Measurements from ENCODE around the gene PLCD3. TPM values are rescaled to one million over a fixed set of nuclear protein-coding genes. Genes with fewer than 3 reads are reported as not detected.

The PLCD3 gene
- total and polyA plus RNA-seq, 9 of the 15 experiments (the other 6 are each of a cell fraction or from before 2014, with no cell fraction given): 0.20 to 22.6 (median 7.5) TPM

DNA sequence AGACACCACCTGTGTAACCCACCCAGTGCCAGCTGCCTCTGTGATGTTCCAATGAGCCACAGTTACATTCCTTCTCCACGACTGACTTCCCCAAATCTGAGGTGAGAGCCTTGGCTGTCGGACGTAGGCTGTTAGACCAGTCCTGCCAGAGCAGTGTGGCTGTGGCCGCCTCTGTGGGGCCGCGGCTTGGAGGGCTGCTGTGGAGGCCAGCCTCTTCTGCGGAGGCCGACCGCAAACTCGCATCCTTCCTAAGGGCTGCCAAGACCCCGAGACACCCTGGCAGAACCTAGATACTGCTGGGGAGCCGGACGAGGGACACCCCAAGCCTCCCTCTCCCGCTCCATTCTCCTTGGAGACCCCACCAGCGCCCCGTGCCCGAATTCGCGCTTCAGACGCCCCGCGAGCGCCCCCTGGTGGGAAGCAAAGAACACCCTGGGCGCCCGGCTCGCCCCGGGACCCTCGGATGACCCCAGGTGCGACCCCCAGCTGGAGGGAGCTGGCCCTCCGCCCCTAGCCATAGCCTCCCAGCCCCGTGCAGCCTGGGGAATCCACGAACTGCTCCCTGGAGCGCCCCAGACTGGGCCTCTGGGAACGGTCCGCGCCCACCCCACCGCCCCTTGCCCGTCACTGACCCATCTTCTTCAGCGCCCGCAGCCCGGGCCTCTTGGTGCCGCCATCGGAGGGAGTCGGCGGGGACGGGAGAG is 547 bp downstream of the PLCD3 start (continued):
- peak; percentile 25 for TF ChIP-seq SAP30 (IDR thresholded peaks at IDR 0.05; ENCODE audit: borderline replicate concordance, insufficient read depth, low read depth, low read length, poor library complexity, severe bottlenecking)
- TF ChIP-seq, protein P1, sequence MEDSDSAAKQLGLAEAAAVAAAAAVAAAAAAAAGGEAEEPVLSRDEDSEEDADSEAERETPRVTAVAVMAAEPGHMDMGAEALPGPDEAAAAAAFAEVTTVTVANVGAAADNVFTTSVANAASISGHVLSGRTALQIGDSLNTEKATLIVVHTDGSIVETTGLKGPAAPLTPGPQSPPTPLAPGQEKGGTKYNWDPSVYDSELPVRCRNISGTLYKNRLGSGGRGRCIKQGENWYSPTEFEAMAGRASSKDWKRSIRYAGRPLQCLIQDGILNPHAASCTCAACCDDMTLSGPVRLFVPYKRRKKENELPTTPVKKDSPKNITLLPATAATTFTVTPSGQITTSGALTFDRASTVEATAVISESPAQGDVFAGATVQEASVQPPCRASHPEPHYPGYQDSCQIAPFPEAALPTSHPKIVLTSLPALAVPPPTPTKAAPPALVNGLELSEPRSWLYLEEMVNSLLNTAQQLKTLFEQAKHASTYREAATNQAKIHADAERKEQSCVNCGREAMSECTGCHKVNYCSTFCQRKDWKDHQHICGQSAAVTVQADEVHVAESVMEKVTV (CRISPR knock-in tag; IDR thresholded peaks at IDR 0.05): peak; percentile 32; the same call in 1 of the 2 replicates
- TF ChIP-seq SRSF7 (optimal IDR thresholded peaks at IDR 0.05; ENCODE audit: low read depth, low read length): no peak
- no peak for TF ChIP-seq ZNF197 (CRISPR knock-in tag; IDR thresholded peaks at IDR 0.05; ENCODE audit: low read depth)
- no peak for TF ChIP-seq MECOM (CRISPR knock-in tag; IDR thresholded peaks at IDR 0.05)
- no peak for TF ChIP-seq TEAD4 (IDR thresholded peaks at IDR 0.05; ENCODE audit: low read length)
- TF ChIP-seq TEAD4 (CRISPR knock-in tag; IDR thresholded peaks at IDR 0.05; ENCODE audit: borderline replicate concordance): no peak
- TF ChIP-seq ARNT (IDR thresholded peaks at IDR 0.05): no peak
- no peak for TF ChIP-seq FOXK1 (CRISPR knock-in tag; IDR thresholded peaks at IDR 0.05; ENCODE audit: borderline replicate concordance)
- TF ChIP-seq NEUROD1 (IDR thresholded peaks at IDR 0.05; ENCODE audit: borderline replicate concordance, low read depth, low read length, partially characterized antibody): no peak
- TF ChIP-seq GTF2E2 (tag; IDR thresholded peaks at IDR 0.05): no peak
- 0 out of 2 replicates have a peak, but pooled peaks have one; percentile 42 for TF ChIP-seq CXXC5 (CRISPR knock-in tag; IDR thresholded peaks at IDR 0.05)
- TF ChIP-seq MXI1 (IDR thresholded peaks at IDR 0.05; ENCODE audit: low read depth, low read length): no peak
- no peak for TF ChIP-seq HNRNPK (IDR thresholded peaks at IDR 0.05; ENCODE audit: low read depth, low read length, poor library complexity, severe bottlenecking)
- no peak for TF ChIP-seq SRF (CRISPR knock-in tag; IDR thresholded peaks at IDR 0.05)
- TF ChIP-seq MAZ (CRISPR knock-in tag; conservative IDR thresholded peaks at IDR 0.05 in 1 of 2, IDR thresholded peaks at IDR 0.05 in 1 of 2): peak in 1 of 2 experiments; percentile 65; a peak in 2 of 4 replicates
- peak; percentile 65; the same call in 1 of the 2 replicates for TF ChIP-seq MTA3 (IDR thresholded peaks at IDR 0.05; ENCODE audit: borderline replicate concordance)
- TF ChIP-seq, protein P2, sequence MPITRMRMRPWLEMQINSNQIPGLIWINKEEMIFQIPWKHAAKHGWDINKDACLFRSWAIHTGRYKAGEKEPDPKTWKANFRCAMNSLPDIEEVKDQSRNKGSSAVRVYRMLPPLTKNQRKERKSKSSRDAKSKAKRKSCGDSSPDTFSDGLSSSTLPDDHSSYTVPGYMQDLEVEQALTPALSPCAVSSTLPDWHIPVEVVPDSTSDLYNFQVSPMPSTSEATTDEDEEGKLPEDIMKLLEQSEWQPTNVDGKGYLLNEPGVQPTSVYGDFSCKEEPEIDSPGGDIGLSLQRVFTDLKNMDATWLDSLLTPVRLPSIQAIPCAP (CRISPR knock-in tag; IDR thresholded peaks at IDR 0.05; ENCODE audit: borderline replicate concordance): no peak
- no peak for TF ChIP-seq SREBF1 (IDR thresholded peaks at IDR 0.05; ENCODE audit: borderline replicate concordance, low read depth, low read length)
- no peak for TF ChIP-seq ZFP36 (IDR thresholded peaks at IDR 0.05; ENCODE audit: low read depth, low read length, partially characterized antibody)
- no peak for TF ChIP-seq PYGO2 (tag; IDR thresholded peaks at IDR 0.05)
- no peak for TF ChIP-seq NCOA1 (IDR thresholded peaks at IDR 0.05; ENCODE audit: low read depth)
- TF ChIP-seq ZNF184 (CRISPR knock-in tag; IDR thresholded peaks at IDR 0.05): no peak
- TF ChIP-seq, protein P3, sequence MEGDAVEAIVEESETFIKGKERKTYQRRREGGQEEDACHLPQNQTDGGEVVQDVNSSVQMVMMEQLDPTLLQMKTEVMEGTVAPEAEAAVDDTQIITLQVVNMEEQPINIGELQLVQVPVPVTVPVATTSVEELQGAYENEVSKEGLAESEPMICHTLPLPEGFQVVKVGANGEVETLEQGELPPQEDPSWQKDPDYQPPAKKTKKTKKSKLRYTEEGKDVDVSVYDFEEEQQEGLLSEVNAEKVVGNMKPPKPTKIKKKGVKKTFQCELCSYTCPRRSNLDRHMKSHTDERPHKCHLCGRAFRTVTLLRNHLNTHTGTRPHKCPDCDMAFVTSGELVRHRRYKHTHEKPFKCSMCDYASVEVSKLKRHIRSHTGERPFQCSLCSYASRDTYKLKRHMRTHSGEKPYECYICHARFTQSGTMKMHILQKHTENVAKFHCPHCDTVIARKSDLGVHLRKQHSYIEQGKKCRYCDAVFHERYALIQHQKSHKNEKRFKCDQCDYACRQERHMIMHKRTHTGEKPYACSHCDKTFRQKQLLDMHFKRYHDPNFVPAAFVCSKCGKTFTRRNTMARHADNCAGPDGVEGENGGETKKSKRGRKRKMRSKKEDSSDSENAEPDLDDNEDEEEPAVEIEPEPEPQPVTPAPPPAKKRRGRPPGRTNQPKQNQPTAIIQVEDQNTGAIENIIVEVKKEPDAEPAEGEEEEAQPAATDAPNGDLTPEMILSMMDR (IDR thresholded peaks at IDR 0.05 in 2 of 3, conservative IDR thresholded peaks at IDR 0.05 in 1 of 3; ENCODE audit: insufficient read depth in 2 of 3, low read depth in 1 of 3, low read length in 3 of 3): peak; percentile 70 to 91 (median 77)

All from K562 (cell line).